ENCODE data around the gene RAF1. TPM values are rescaled to one million over a fixed set of nuclear protein-coding genes. Genes with fewer than 3 reads are reported as not detected.

The RAF1 gene
- total and polyA plus RNA-seq, 2 donors (not counting 3 experiments of a cell fraction or from before 2014, with no cell fraction given) = 73.8 to 86.2 TPM

GRCh38 chr3:12643724-12644123, 20.2 kb downstream of the RAF1 start:
- BruUV-seq (replicated peaks) = no TSS peak
- Histone ChIP-seq H3K27ac (ENCODE audit: insufficient read depth, low read depth, low read length) (no peak overlapping the region), H3K79me2 (ENCODE audit: control insufficient read depth, insufficient read depth, low read length) (peaks cover 87% of the 10 kb centered on the region), H4K20me1 (replicated peaks; ENCODE audit: control insufficient read depth, extremely low read depth, insufficient read depth, low read length) (peaks cover 10% of the 10 kb centered on the region), H3K36me3 (ENCODE audit: control insufficient read depth in 2 of 2, extremely low read depth in 1 of 2, insufficient read depth in 2 of 2, low read length in 2 of 2) (no peaks in the 10 kb centered on the region), H3K9ac (replicated peaks; ENCODE audit: extremely low read depth, insufficient read depth, low read length) (no peak overlapping the region), H2AFZ (ENCODE audit: low read depth, low read length) (no peak overlapping the region), H3K27me3 (ENCODE audit: control insufficient read depth in 2 of 2, insufficient read depth in 2 of 2, low read length in 2 of 2) (no peaks in the 10 kb centered on the region), H3K4me1 (ENCODE audit: control insufficient read depth, extremely low read depth, insufficient read depth, low read length) (no peaks in the 10 kb centered on the region), H3K9me3 (replicated peaks; ENCODE audit: control insufficient read depth, insufficient read depth, low read length) (no peaks in the 10 kb centered on the region), H3K9me1 (replicated peaks; ENCODE audit: control insufficient read depth, extremely low read depth, insufficient read depth, low read length) (no peaks in the 10 kb centered on the region), H3K4me2 (ENCODE audit: insufficient read depth, low read length) (no peak overlapping the region), H3K4me3 (replicated peaks in 1 of 3; ENCODE audit: insufficient read depth in 1 of 3, low read depth in 1 of 3, low read length in 3 of 3) (no peak overlapping the region)
- FAIRE-seq (no peak), DNase-seq (ENCODE audit: low read depth, low spot score) (no peak)
- ChIA-PET POLR2A (no interaction called here), CTCF (interaction anchor here (1.2 kb wide), 2 partner anchors 11 to 47 kb away, joined by 3 read pairs; no protein-coding TSS in a partner anchor)
- dilution Hi-C loops (cut with MboI; ENCODE audit: extremely low pct_ligation_motif_present, low sequenced_read_pairs) (no loop called here), intact Hi-C loops (cut with micrococcal nuclease) (no loop called here)
- TF ChIP-seq FOS (IDR thresholded peaks at IDR 0.05; ENCODE audit: borderline replicate concordance, insufficient read depth, low read length) = no peak
- TF ChIP-seq JUN (IDR thresholded peaks at IDR 0.05; ENCODE audit: borderline replicate concordance, insufficient read depth, insufficient read length, low read depth) = no peak
- no peak for TF ChIP-seq GATA2 (IDR thresholded peaks at IDR 0.05; ENCODE audit: insufficient read depth, insufficient read length, low read depth, low read length)
- TF ChIP-seq EZH2 (IDR thresholded peaks at IDR 0.05; ENCODE audit: borderline replicate concordance, low read depth, low read length, severe bottlenecking) = no peak
- no peak for TF ChIP-seq POLR2AphosphoS5 (IDR thresholded peaks at IDR 0.05; ENCODE audit: insufficient read depth, low read depth, low read length)
- no peak for TF ChIP-seq POLR2A (IDR thresholded peaks at IDR 0.05; ENCODE audit: low read depth, low read length)
- TF ChIP-seq MYC (IDR thresholded peaks at IDR 0.05; ENCODE audit: low read depth, low read length) = no peak
- no peak for TF ChIP-seq CTCF (IDR thresholded peaks at IDR 0.05; ENCODE audit: extremely low read depth in 1 of 2, insufficient read depth in 1 of 2, low read depth in 1 of 2, low read length in 2 of 2)
- TF ChIP-seq MAX (IDR thresholded peaks at IDR 0.05; ENCODE audit: insufficient read depth, insufficient read length) = no peak

All from endothelial cell of umbilical vein (primary cell).